ENCODE results near the gene ARID1B. TPM values are rescaled to one million over a fixed set of nuclear protein-coding genes. Genes with fewer than 3 reads are reported as not detected.

ARID1B gene
- total RNA-seq, 5 donors from 2014 or later (not counting 1 experiment from before 2014, with no cell fraction given) = 103 to 161 (median 108) TPM

- WGBS (ENCODE audit: insufficient coverage) = 81% methylated on average over 5 of the region's 9 CpGs
- H3K27ac ChIP-seq (ENCODE audit: low read length) = no peak overlapping the region
Measured at GRCh38 chr6:156901309-156902019, 124.3 kb downstream of the ARID1B start.

GRCh38 chr6:156902782-156903181, 125.6 kb downstream of the ARID1B start:
- H3K27me3 ChIP-seq (replicated peaks in 1 of 2; ENCODE audit: control insufficient read depth in 2 of 2, extremely low read depth in 1 of 2, insufficient read depth in 2 of 2, low read length in 1 of 2) = no peaks in the 10 kb centered on the region
- H3K27ac Mint-ChIP-seq = no peak overlapping the region
- POLR2A ChIA-PET = interaction anchor here (0.6 kb wide), 3 partner anchors 1250 to 1603 kb away, joined by 3 read pairs; no protein-coding TSS in a partner anchor
- CTCF ChIA-PET = interaction anchor here in 1 of 2 donors (0.6 kb wide), 1 partner anchor 754 kb away, joined by 3 read pairs; no protein-coding TSS in a partner anchor
- H3K4me1 ChIP-seq (ENCODE audit: control insufficient read depth in 1 of 2, extremely low read depth in 1 of 2, insufficient read depth in 2 of 2, low read length in 2 of 2) = peaks cover 16% of the 10 kb centered on the region in 2 experiments
- H3K36me3 ChIP-seq (ENCODE audit: control insufficient read depth in 2 of 2, extremely low read depth in 1 of 2, insufficient read depth in 1 of 2, low read length in 1 of 2) = no peaks in the 10 kb centered on the region
- H3K36me3 Mint-ChIP-seq = peaks cover 35% of the 10 kb centered on the region
- WGBS (ENCODE audit: insufficient coverage) = no CpG with 5 or more reads among the region's 1 CpG
- ATAC-seq (replicated peaks in 1 of 4) = no peak
- H3K9me3 Mint-ChIP-seq = no peaks in the 10 kb centered on the region
- H3K27ac ChIP-seq (ENCODE audit: low read length) = no peak overlapping the region
- no peak for DNase-seq
- no peak overlapping the region for H3K4me3 ChIP-seq (ENCODE audit: control insufficient read depth in 1 of 2, extremely low read depth in 1 of 2, low read length in 1 of 2)
- H3K4me3 Mint-ChIP-seq = no peak overlapping the region
- peaks cover 67 to 74% (median 73%) of the 10 kb centered on the region in 3 donors for H3K4me1 Mint-ChIP-seq
- H3K27me3 Mint-ChIP-seq = no peaks in the 10 kb centered on the region
- H3K9me3 ChIP-seq = no peaks in the 10 kb centered on the region

More at GRCh38 chr6:156901309-156902019, 124.3 kb downstream of the ARID1B start:
- Histone ChIP-seq H3K36me3 (ENCODE audit: control insufficient read depth in 2 of 2, extremely low read depth in 1 of 2, insufficient read depth in 1 of 2, low read length in 1 of 2) (no peaks in the 10 kb centered on the region), H3K27me3 (replicated peaks in 1 of 2; ENCODE audit: control insufficient read depth in 2 of 2, extremely low read depth in 1 of 2, insufficient read depth in 2 of 2, low read length in 1 of 2) (no peaks in the 10 kb centered on the region), H3K4me1 (ENCODE audit: control insufficient read depth in 1 of 2, extremely low read depth in 1 of 2, insufficient read depth in 2 of 2, low read length in 2 of 2) (peaks cover 16% of the 10 kb centered on the region in 2 experiments), H3K9me3 (no peaks in the 10 kb centered on the region), H3K4me3 (ENCODE audit: control insufficient read depth in 1 of 2, extremely low read depth in 1 of 2, low read length in 1 of 2) (no peak overlapping the region)
- Mint-ChIP-seq H3K4me3 (no peak overlapping the region), H3K36me3 (peaks cover 28% of the 10 kb centered on the region), H3K9me3 (no peaks in the 10 kb centered on the region), H3K4me1 (peaks cover 63 to 72% (median 69%) of the 10 kb centered on the region in 3 donors), H3K27me3 (no peaks in the 10 kb centered on the region), H3K27ac (peak overlapping the region in 1 of 2 donors; percentile 62)
- POLR2A ChIA-PET = no interaction called here
- DNase-seq (no peak), ATAC-seq (replicated peaks in 1 of 4) (no peak)
- CTCF ChIA-PET = no interaction called here

- no peak for DNase-seq
- Histone ChIP-seq H3K4me3 (ENCODE audit: control insufficient read depth in 1 of 2, extremely low read depth in 1 of 2, low read length in 1 of 2) (no peak overlapping the region), H3K36me3 (ENCODE audit: control insufficient read depth in 2 of 2, extremely low read depth in 1 of 2, insufficient read depth in 1 of 2, low read length in 1 of 2) (no peaks in the 10 kb centered on the region), H3K9me3 (no peaks in the 10 kb centered on the region), H3K27me3 (replicated peaks in 1 of 2; ENCODE audit: control insufficient read depth in 2 of 2, extremely low read depth in 1 of 2, insufficient read depth in 2 of 2, low read length in 1 of 2) (no peaks in the 10 kb centered on the region), H3K4me1 (ENCODE audit: control insufficient read depth in 1 of 2, extremely low read depth in 1 of 2, insufficient read depth in 2 of 2, low read length in 2 of 2) (peaks cover 7 to 17% of the 10 kb centered on the region in 2 experiments), H3K27ac (ENCODE audit: low read length) (no peak overlapping the region)
- Mint-ChIP-seq H3K36me3 (peaks cover 35% of the 10 kb centered on the region), H3K27me3 (no peaks in the 10 kb centered on the region), H3K9me3 (no peaks in the 10 kb centered on the region), H3K4me3 (no peak overlapping the region), H3K27ac (peak overlapping the region in 1 of 2 donors; percentile 61), H3K4me1 (peaks cover 65 to 74% (median 73%) of the 10 kb centered on the region in 3 donors)
- 88% methylated on average over 1 of the region's 2 CpGs for WGBS (ENCODE audit: insufficient coverage)
- ChIA-PET POLR2A (interaction anchor here in 1 of 2 donors (0.5 kb wide), 1 partner anchor 33 kb away, joined by 3 read pairs; no protein-coding TSS in a partner anchor), CTCF (interaction anchor here in 1 of 2 donors (0.7 kb wide), 1 partner anchor 11 kb away, joined by 3 read pairs; no protein-coding TSS in a partner anchor)
- ATAC-seq (replicated peaks in 1 of 4) = no peak
Measured at GRCh38 chr6:156904176-156904967, 127.2 kb downstream of the ARID1B start.

- Histone ChIP-seq H3K27ac (ENCODE audit: low read length) (no peak overlapping the region), H3K4me3 (ENCODE audit: control insufficient read depth in 1 of 2, extremely low read depth in 1 of 2, low read length in 1 of 2) (no peak overlapping the region), H3K36me3 (ENCODE audit: control insufficient read depth in 2 of 2, extremely low read depth in 1 of 2, insufficient read depth in 1 of 2, low read length in 1 of 2) (no peaks in the 10 kb centered on the region), H3K27me3 (replicated peaks in 1 of 2; ENCODE audit: control insufficient read depth in 2 of 2, extremely low read depth in 1 of 2, insufficient read depth in 2 of 2, low read length in 1 of 2) (no peaks in the 10 kb centered on the region), H3K4me1 (ENCODE audit: control insufficient read depth in 1 of 2, extremely low read depth in 1 of 2, insufficient read depth in 2 of 2, low read length in 2 of 2) (peaks cover 10 to 16% of the 10 kb centered on the region in 2 experiments), H3K9me3 (no peaks in the 10 kb centered on the region)
- ChIA-PET POLR2A (interaction anchor here in 1 of 2 donors (0.6 kb wide), 1 partner anchor 76 kb away, joined by 5 read pairs; no protein-coding TSS in a partner anchor), CTCF (no interaction called here)
- peaks cover 39% of the 10 kb centered on the region for H3K36me3 Mint-ChIP-seq
- peaks cover 66 to 75% (median 73%) of the 10 kb centered on the region in 3 donors for H3K4me1 Mint-ChIP-seq
- WGBS (ENCODE audit: insufficient coverage) = no CpG with 5 or more reads among the region's 1 CpG
- no peaks in the 10 kb centered on the region for H3K27me3 Mint-ChIP-seq
- no peak overlapping the region for H3K4me3 Mint-ChIP-seq
- ATAC-seq (replicated peaks in 1 of 4) (no peak), DNase-seq (no peak)
- H3K9me3 Mint-ChIP-seq = no peaks in the 10 kb centered on the region
- peak overlapping the region in 1 of 2 donors; percentile 6 for H3K27ac Mint-ChIP-seq
Measured at GRCh38 chr6:156905801-156906200, 128.6 kb downstream of the ARID1B start.

- ChIA-PET POLR2A (interaction anchor here in 1 of 2 donors (0.6 kb wide), 1 partner anchor 76 kb away, joined by 5 read pairs; no protein-coding TSS in a partner anchor), CTCF (interaction anchor here in 1 of 2 donors (0.7 kb wide), 1 partner anchor 20 kb away, joined by 4 read pairs; no protein-coding TSS in a partner anchor)
- no peak overlapping the region for H3K4me3 Mint-ChIP-seq
- no peak overlapping the region for H3K4me3 ChIP-seq (ENCODE audit: control insufficient read depth in 1 of 2, extremely low read depth in 1 of 2, low read length in 1 of 2)
- no peaks in the 10 kb centered on the region for H3K36me3 ChIP-seq (ENCODE audit: control insufficient read depth in 2 of 2, extremely low read depth in 1 of 2, insufficient read depth in 1 of 2, low read length in 1 of 2)
- peaks cover 61 to 75% (median 74%) of the 10 kb centered on the region in 3 donors for H3K4me1 Mint-ChIP-seq
- no CpG with 5 or more reads among the region's 7 CpGs for WGBS (ENCODE audit: insufficient coverage)
- DNase-seq (no peak), ATAC-seq (replicated peaks in 1 of 4) (no peak)
- peaks cover 10 to 14% of the 10 kb centered on the region in 2 experiments for H3K4me1 ChIP-seq (ENCODE audit: control insufficient read depth in 1 of 2, extremely low read depth in 1 of 2, insufficient read depth in 2 of 2, low read length in 2 of 2)
- H3K9me3 Mint-ChIP-seq = no peaks in the 10 kb centered on the region
- peaks cover 38% of the 10 kb centered on the region for H3K36me3 Mint-ChIP-seq
- no peak overlapping the region for H3K27ac ChIP-seq (ENCODE audit: low read length)
- no peaks in the 10 kb centered on the region for H3K27me3 ChIP-seq (replicated peaks in 1 of 2; ENCODE audit: control insufficient read depth in 2 of 2, extremely low read depth in 1 of 2, insufficient read depth in 2 of 2, low read length in 1 of 2)
- no peak overlapping the region for H3K27ac Mint-ChIP-seq
- H3K27me3 Mint-ChIP-seq = no peaks in the 10 kb centered on the region
- no peaks in the 10 kb centered on the region for H3K9me3 ChIP-seq
Measured at GRCh38 chr6:156906451-156906850, 129.3 kb downstream of the ARID1B start.

All from T-cell (primary cell).